HEK293T (cell line): Measurements from ENCODE around the gene STPG1.

Experiments used
- ELF4 ChIP-seq: fragments of 450-650 bp; IDR thresholded peaks from 2 replicates; pipeline ENCODE4 v1.6.1; 2017; ENCODE audit warnings: antibody characterized with exemption
- FOXM1 ChIP-seq: fragments of 450-650 bp; IDR thresholded peaks from 2 replicates; pipeline ENCODE4 v1.6.1; 2017; ENCODE audit warnings: mild to moderate bottlenecking, borderline replicate concordance

DNA sequence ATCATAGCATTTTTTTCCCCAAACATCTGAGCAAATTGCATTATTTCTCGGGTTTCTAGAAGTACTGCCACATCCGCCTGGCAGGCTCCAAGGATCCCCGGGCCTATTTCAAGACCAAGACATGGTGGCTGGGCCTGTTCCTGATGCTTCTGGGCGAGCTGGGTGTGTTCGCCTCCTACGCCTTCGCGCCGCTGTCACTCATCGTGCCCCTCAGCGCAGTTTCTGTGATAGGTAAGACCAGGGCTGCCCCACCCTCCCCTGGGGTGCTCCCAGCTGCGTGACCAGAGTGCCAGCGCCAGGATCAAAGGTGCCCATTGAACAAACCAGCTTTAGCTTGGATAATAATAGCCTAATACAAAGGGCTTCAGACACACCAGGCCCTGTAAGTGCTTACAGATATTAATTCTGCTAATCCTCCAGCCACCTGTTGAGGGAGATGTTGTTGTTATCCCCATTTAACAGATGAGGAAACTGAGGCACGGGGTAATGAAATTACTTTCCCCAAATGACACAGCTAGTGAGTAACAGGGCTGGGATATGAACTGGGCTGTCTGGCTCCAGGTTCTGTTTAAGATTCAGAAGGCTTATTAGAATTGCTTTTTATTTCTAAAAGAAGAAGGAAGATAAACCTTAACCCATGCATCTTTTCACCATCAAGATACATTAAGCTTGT is 28.6 kb upstream of the STPG1 start:
- TF ChIP-seq FOXM1 (no peak), ELF4 (no peak)
